ENCODE results near the gene KIF17. TPM values are rescaled to one million over a fixed set of nuclear protein-coding genes. Genes with fewer than 3 reads are reported as not detected.

The KIF17 gene
- total RNA-seq, result 0.64 and 2.2 TPM in 2 replicates

DNA sequence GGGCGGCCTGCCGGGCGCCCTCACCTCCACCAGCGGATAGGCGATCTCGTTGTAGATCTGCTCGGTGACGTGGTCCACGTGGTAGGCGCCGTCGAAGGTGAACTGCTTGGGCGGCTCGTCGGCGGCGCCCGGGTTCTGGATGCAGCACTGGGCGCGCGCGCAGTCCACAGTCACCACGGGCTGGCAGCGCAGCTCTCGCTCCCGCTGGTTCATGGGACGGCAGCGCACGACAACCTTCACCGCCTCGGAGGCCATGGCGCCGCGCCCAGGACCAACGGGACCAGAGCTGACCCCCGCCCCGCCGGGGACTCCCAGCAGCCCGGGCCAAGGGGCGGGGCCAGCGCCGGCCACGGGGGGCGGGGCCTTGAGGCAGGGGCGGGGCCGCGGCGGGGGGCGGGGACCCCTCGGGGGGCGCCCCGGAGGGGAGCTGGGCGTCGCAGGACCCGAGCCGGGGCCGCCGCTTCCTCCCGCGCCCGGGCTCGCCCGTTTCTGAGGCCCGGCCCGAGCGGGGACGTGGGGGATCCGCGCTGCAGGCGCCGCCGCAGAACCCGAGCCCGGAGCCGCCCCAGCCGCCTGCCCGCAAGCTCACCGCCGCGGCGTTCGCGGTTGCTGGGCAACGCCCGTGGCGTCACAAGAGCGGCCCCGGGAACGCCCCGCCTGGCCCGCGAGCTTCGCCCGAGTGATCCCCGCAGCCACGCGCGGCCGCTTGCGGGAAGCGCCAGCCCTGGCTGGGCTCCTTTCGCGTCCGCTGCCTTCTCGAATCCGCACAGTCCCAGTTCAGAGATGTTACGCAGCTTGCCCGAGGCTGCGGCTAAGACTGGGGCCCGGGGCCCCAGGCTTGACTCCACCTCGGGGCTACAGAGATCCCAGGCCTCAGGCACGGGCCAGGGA is at the start of gene KIF17:
KIF17 (minus strand) TSS at position 556 of the 891 bp plus-strand sequence; CDS start at position 255, 301 bp downstream.
- peak; percentile 83 for DNase-seq (ENCODE audit: low read depth)
- TF ChIP-seq, protein P1, sequence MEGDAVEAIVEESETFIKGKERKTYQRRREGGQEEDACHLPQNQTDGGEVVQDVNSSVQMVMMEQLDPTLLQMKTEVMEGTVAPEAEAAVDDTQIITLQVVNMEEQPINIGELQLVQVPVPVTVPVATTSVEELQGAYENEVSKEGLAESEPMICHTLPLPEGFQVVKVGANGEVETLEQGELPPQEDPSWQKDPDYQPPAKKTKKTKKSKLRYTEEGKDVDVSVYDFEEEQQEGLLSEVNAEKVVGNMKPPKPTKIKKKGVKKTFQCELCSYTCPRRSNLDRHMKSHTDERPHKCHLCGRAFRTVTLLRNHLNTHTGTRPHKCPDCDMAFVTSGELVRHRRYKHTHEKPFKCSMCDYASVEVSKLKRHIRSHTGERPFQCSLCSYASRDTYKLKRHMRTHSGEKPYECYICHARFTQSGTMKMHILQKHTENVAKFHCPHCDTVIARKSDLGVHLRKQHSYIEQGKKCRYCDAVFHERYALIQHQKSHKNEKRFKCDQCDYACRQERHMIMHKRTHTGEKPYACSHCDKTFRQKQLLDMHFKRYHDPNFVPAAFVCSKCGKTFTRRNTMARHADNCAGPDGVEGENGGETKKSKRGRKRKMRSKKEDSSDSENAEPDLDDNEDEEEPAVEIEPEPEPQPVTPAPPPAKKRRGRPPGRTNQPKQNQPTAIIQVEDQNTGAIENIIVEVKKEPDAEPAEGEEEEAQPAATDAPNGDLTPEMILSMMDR (IDR thresholded peaks at IDR 0.05; ENCODE audit: insufficient read depth, low read depth, low read length), result no peak
- H3K4me3 ChIP-seq (ENCODE audit: low read depth, low read length), result peak within 1 kb of the TSS; percentile 53

DNA sequence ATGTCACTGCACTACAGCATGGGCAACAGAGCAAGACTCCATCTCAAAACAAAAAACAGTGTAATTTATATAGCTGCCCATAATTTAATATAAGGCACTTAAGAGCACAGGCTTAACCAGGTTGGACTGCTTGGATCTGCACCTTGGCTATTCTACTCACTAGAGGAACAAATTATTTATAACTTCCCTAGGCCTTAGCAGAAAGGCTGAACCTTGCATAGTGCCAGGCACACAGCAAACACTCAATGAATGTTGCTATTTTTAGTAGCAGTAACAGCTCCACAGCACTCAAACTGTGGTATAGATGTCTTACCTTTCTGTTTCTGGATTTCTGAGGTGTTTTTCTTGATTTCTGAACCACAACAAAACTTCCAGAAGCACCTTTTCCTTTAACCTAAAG is 49.5 kb upstream of the KIF17 start:
- TF ChIP-seq, protein P1 (IDR thresholded peaks at IDR 0.05; ENCODE audit: insufficient read depth, low read depth, low read length), result no peak
- DNase-seq (ENCODE audit: low read depth), result no peak
- H3K4me3 ChIP-seq (ENCODE audit: low read depth, low read length), result no peak overlapping the region

DNA sequence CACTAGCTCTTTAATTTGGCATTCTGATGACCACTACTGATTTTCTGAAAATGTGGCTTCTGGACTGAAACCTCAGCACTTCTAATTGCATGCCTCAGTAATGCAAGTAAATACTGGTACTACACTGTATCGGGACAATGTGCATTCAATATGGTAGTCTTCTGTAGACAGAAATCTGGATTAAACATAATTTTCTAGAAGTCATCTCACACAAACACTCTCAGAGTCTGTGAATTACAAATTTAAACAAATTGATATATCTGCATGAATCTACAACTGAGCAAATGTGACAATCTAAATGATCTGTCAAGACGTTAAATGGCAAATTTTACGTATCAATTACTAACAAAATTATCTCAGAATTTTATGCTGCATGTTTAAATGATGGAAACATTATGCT is 45.6 kb upstream of the KIF17 start:
- TF ChIP-seq, protein P1 (IDR thresholded peaks at IDR 0.05; ENCODE audit: insufficient read depth, low read depth, low read length), result no peak
- no peak overlapping the region for H3K4me3 ChIP-seq (ENCODE audit: low read depth, low read length)
- DNase-seq (ENCODE audit: low read depth), result no peak

DNA sequence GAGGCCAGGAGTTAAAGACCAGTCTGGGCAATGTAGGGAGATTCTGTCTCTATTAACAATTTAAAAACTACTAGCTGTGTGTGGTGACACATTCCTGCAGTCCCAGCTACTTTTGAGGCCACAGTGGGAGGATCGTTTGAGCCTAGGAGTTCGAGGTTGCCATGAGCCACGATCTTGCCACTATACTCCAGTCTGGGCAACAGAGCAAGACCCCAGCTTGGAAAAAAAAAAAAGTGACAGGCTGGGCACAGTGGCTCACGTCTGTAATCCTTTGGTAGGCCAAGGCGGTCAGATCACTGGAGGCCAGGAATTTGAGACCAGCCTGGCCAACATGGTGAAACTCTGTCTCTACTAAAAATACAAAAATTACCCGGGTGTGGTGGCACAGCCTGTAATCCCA is 42.5 kb upstream of the KIF17 start:
- no peak for DNase-seq (ENCODE audit: low read depth)
- TF ChIP-seq, protein P1 (IDR thresholded peaks at IDR 0.05; ENCODE audit: insufficient read depth, low read depth, low read length), result no peak
- no peak overlapping the region for H3K4me3 ChIP-seq (ENCODE audit: low read depth, low read length)

DNA sequence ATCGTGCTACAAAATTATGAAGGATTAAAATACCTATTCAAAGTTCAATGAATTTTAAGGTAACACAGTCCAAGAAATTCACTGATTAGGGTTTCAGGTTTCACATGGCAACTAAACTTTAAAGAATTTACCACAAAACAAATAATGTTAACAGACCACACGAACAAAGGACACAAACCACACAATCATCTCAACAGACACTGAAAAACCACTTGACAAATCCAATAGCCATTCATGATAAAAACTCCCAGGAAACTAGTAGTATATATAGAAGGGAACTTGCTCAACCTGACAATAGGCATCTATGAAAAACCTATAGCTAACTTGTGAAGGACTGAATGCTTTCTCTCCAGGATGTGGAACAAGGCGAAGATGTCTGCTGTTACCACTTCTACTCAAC is 35.8 kb upstream of the KIF17 start:
- peak; percentile 11 for DNase-seq (ENCODE audit: low read depth)
- H3K4me3 ChIP-seq (ENCODE audit: low read depth, low read length), result no peak overlapping the region
- TF ChIP-seq, protein P1 (IDR thresholded peaks at IDR 0.05; ENCODE audit: insufficient read depth, low read depth, low read length), result no peak

DNA sequence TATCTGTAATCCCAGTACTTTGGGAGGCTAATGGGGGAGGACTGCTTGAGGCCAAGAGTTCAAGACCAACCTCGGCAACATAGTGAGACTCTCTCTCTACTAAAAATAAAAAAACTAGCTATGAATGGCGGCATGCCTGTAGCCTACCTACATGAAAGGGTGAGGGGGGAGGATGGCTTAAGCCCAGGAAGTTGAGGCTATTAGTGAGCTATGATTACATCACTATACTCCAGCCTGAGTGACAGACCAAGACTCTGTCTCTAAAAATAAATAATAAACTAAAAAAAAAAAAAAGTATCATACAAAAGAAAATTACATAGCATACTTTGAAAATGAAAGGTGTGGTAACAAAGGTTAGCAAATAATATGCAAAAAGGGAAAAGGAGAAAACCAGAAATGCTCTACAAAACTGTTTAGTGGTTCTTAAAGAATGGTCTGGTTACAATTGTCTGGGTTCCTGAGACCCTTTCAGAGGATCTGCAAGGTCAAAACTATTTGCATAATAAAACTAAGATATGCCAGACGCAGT is 33.7 kb upstream of the KIF17 start:
- DNase-seq (ENCODE audit: low read depth), result no peak
- TF ChIP-seq, protein P1 (IDR thresholded peaks at IDR 0.05; ENCODE audit: insufficient read depth, low read depth, low read length), result no peak
- no peak overlapping the region for H3K4me3 ChIP-seq (ENCODE audit: low read depth, low read length)
